Omental fat pad (tissue), 4 donors: ENCODE measurements around the gene NKX1-2. TPM values are rescaled to one million over a fixed set of nuclear protein-coding genes. Genes with fewer than 3 reads are reported as not detected.

ENCODE experiments used
- ATAC-seq: fragments of 150-250 bp; one replicate; pipeline ENCODE4 v1.9.1; 2016; ENCODE audit warnings: mild to moderate bottlenecking, moderate library complexity; ENCODE audit not compliant: low FRiP score
- DNase-seq: peaks from one replicate; pipeline ENCODE4 v3.0.0-alpha.2; 2019; ENCODE audit warnings: low spot score
- CTCF ChIP-seq, 3 donors: fragments of 450-650 bp; IDR thresholded peaks; one replicate each; pipeline ENCODE4 v1.5.1; 2016 to 2017; ENCODE audit warnings: antibody characterized with exemption in 3 of 3, mild to moderate bottlenecking in 3 of 3, moderate library complexity in 2 of 3
- total RNA-seq, 4 donors: library from RNA; depleted of rRNA; stranded (reverse); fragments of >200 nt; gene quantifications; one replicate each; pipeline ENCODE4 v1.1.0, GENCODE V29; 2016

Gene NKX1-2
- total RNA-seq, 4 donors from 2014 or later = not detected

DNA sequence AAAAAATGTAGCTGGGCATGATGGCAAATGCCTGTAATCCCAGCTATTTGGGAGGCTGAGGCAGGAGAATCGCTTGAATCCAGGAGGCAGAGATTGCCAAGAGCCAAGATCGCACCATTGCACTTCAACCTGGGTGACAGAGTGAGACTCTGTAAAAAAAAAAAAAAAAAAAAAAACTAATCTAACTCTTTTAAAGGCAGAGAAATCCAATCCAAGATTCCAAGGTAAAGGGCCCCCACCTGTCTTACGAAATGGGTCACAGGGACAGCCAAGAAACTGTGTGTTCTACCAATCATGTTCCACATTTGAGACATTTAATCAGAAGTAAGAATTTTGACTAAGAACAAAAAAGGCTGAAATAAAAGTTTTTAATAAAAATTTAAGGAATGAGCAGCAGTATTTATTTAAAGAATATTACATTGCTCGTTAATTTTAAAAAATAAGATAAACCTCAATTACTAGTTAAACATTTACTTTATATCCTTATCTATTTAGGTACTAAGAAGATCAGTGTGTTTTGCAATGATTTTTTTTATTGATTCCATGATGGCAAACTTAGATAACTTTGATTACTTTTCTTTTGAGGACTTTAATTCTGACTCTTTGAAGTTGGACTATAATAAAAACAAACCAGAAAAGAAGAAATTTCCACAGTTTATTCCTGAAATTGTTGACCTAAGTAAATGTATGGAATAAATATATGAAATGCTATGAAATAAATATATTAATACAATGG lies 24.4 kb downstream of the NKX1-2 start:
- DNase-seq (no peak), ATAC-seq (no peak)
- TF ChIP-seq CTCF (IDR thresholded peaks at IDR 0.05) = no peak

GRCh38 chr10:124423813-124424212 lies 26.0 kb downstream of the NKX1-2 start:
- ATAC-seq = no peak
- DNase-seq = no peak
- no peak for TF ChIP-seq CTCF (IDR thresholded peaks at IDR 0.05)

GRCh38 chr10:124422742-124423141 lies 27.1 kb downstream of the NKX1-2 start:
- no peak for TF ChIP-seq CTCF (IDR thresholded peaks at IDR 0.05)
- no peak for ATAC-seq
- DNase-seq = no peak

DNA sequence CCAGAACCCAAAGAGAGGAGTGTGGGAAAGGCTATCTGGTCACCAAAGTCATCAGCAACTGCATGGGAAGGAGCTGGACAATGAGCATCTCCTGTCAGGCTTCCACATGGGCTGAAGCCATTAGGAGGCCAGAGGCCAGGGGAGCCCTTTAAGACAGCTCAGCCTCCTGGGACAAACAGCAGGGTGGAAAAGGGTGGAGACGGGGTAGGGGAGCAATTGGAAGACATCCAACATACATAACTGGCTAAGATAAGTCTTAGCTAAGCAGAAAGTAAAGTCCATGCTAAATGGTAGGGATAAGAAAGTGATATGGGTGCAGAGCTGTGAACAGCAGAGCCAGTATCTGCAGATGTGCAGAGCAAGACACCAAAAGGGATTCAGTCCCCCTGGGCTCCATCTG lies 29.6 kb downstream of the NKX1-2 start:
- DNase-seq (no peak), ATAC-seq (no peak)
- TF ChIP-seq CTCF (IDR thresholded peaks at IDR 0.05) = no peak

- ATAC-seq (no peak), DNase-seq (no peak)
- no peak for TF ChIP-seq CTCF (IDR thresholded peaks at IDR 0.05)
Measured at GRCh38 chr10:124419635-124420034, 30.2 kb downstream of the NKX1-2 start.

DNA sequence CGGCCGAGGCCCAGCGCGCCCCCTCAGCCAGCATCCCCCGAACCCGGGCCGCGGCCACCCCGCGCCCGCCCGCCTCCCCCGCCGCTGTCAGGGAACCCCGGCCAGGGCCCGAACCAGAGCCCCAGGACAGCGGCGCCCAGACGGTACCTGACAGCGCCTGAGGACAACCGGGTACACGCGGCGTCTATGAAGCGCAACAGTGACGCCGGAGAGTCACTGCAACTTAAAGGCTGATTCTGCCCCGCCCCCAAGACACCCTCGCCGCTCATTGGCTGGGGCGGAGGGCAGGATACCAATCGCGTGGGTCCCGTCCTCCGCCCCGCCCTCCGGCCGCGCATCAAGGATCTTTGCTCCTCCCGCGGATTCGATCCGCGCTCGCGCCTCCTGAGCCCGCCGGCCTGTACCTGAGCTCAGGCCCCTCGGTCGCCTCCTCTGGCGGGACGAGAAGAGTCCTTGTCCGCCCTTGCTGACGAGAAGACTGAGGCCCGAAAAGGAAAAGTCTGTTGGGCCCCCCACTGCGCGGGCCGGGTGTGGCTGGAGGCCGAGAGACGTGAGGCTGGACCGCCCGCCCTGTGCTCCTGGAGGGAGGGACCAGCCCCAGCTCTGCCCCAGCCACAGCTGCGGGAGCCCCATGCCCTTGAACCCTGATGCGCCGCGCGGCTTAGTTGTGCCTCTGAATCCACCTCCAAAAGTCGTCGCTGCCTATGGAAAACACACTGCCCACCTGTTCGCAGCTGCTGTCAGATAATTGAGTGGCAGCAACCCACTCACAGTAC lies 30.9 kb downstream of the NKX1-2 start, which contains the start of gene OAT:
Gene OAT, minus strand, starts transcription at position 198 of the 776 bp plus-strand sequence. CDS start 6,752 bp downstream, outside the sequence.
- no peak for TF ChIP-seq CTCF (IDR thresholded peaks at IDR 0.05)
- peak; percentile 91 for DNase-seq

More for the DNA sequence above, 30.9 kb downstream of the NKX1-2 start, which contains the start of gene OAT:
- peak; percentile 97 for ATAC-seq
